ENCODE data around the gene FOXL2NB. TPM values are rescaled to one million over a fixed set of nuclear protein-coding genes. Genes with fewer than 3 reads are reported as not detected.

FOXL2NB gene
- total RNA-seq, 2 experiments from 2014 or later: not detected

GRCh38 chr3:138949445-138950005 lies 2.5 kb downstream of the FOXL2NB start:
- Histone ChIP-seq H4K20me1 (ENCODE audit: insufficient read depth, low read length) (no peaks in the 10 kb centered on the region), H3K36me3 (ENCODE audit: insufficient read depth, low read length) (no peaks in the 10 kb centered on the region), H3K9me2 (ENCODE audit: insufficient read depth, low read length) (no peaks in the 10 kb centered on the region), H3K4me3 (ENCODE audit: low read depth, low read length, poor library complexity, severe bottlenecking) (no peak overlapping the region), H3K79me2 (ENCODE audit: insufficient read depth, low read depth, low read length) (no peaks in the 10 kb centered on the region), H3K9me3 (ENCODE audit: low read length) (no peaks in the 10 kb centered on the region), H3K27ac (ENCODE audit: low read depth, low read length, poor library complexity, severe bottlenecking) (no peak overlapping the region), H3K4me1 (ENCODE audit: insufficient read depth, low read length, poor library complexity, severe bottlenecking) (no peaks in the 10 kb centered on the region), H3K4me2 (ENCODE audit: low read length) (no peak overlapping the region), H2AFZ (ENCODE audit: low read length) (no peak overlapping the region)
- BruUV-seq (replicated peaks): no TSS peak
- TF ChIP-seq EZH2phosphoT487 (IDR thresholded peaks at IDR 0.05; ENCODE audit: borderline replicate concordance, low read depth, low read length): no peak
- TF ChIP-seq CTCF (conservative IDR thresholded peaks at IDR 0.05; ENCODE audit: low read length): no peak
- intact Hi-C loops (cut with micrococcal nuclease; ENCODE audit: unreplicated experiment): no loop called here
- DNase-seq (ENCODE audit: low spot score): no peak
- CTCF ChIA-PET (ENCODE audit: unreplicated experiment): no interaction called here
- POLR2A ChIA-PET: no interaction called here

- TF ChIP-seq EZH2phosphoT487 (IDR thresholded peaks at IDR 0.05; ENCODE audit: borderline replicate concordance, low read depth, low read length) (no peak), CTCF (conservative IDR thresholded peaks at IDR 0.05; ENCODE audit: low read length) (no peak)
- H3K9me3 ChIP-seq (ENCODE audit: low read length): no peaks in the 10 kb centered on the region
- no peaks in the 10 kb centered on the region for H3K4me1 ChIP-seq (ENCODE audit: insufficient read depth, low read length, poor library complexity, severe bottlenecking)
- H2AFZ ChIP-seq (ENCODE audit: low read length): no peak overlapping the region
- no peaks in the 10 kb centered on the region for H3K36me3 ChIP-seq (ENCODE audit: insufficient read depth, low read length)
- H3K27ac ChIP-seq (ENCODE audit: low read depth, low read length, poor library complexity, severe bottlenecking): no peak overlapping the region
- no peak overlapping the region for H3K4me2 ChIP-seq (ENCODE audit: low read length)
- ChIA-PET POLR2A (no interaction called here), CTCF (ENCODE audit: unreplicated experiment) (no interaction called here)
- H3K4me3 ChIP-seq (ENCODE audit: low read depth, low read length, poor library complexity, severe bottlenecking): no peak overlapping the region
- intact Hi-C loops (cut with micrococcal nuclease; ENCODE audit: unreplicated experiment): no loop called here
- BruUV-seq (replicated peaks): no TSS peak
- no peak for DNase-seq (ENCODE audit: low spot score)
- H4K20me1 ChIP-seq (ENCODE audit: insufficient read depth, low read length): no peaks in the 10 kb centered on the region
- no peaks in the 10 kb centered on the region for H3K9me2 ChIP-seq (ENCODE audit: insufficient read depth, low read length)
- no peaks in the 10 kb centered on the region for H3K79me2 ChIP-seq (ENCODE audit: insufficient read depth, low read depth, low read length)
These were observed 3.1 kb downstream of the FOXL2NB start for GRCh38 chr3:138950006-138950644.

GRCh38 chr3:138950701-138951100 lies 3.7 kb downstream of the FOXL2NB start:
- H3K27ac ChIP-seq (ENCODE audit: low read depth, low read length, poor library complexity, severe bottlenecking): no peak overlapping the region
- no peak overlapping the region for H3K4me2 ChIP-seq (ENCODE audit: low read length)
- TF ChIP-seq EZH2phosphoT487 (IDR thresholded peaks at IDR 0.05; ENCODE audit: borderline replicate concordance, low read depth, low read length): no peak
- TF ChIP-seq CTCF (conservative IDR thresholded peaks at IDR 0.05; ENCODE audit: low read length): no peak
- no peak overlapping the region for H2AFZ ChIP-seq (ENCODE audit: low read length)
- CTCF ChIA-PET (ENCODE audit: unreplicated experiment): no interaction called here
- no peaks in the 10 kb centered on the region for H4K20me1 ChIP-seq (ENCODE audit: insufficient read depth, low read length)
- intact Hi-C loops (cut with micrococcal nuclease; ENCODE audit: unreplicated experiment): no loop called here
- H3K36me3 ChIP-seq (ENCODE audit: insufficient read depth, low read length): no peaks in the 10 kb centered on the region
- no peak overlapping the region for H3K4me3 ChIP-seq (ENCODE audit: low read depth, low read length, poor library complexity, severe bottlenecking)
- BruUV-seq (replicated peaks): no TSS peak
- no peaks in the 10 kb centered on the region for H3K9me3 ChIP-seq (ENCODE audit: low read length)
- POLR2A ChIA-PET: no interaction called here
- no peaks in the 10 kb centered on the region for H3K79me2 ChIP-seq (ENCODE audit: insufficient read depth, low read depth, low read length)
- DNase-seq (ENCODE audit: low spot score): no peak
- no peaks in the 10 kb centered on the region for H3K4me1 ChIP-seq (ENCODE audit: insufficient read depth, low read length, poor library complexity, severe bottlenecking)
- no peaks in the 10 kb centered on the region for H3K9me2 ChIP-seq (ENCODE audit: insufficient read depth, low read length)

Measured in OCI-LY7 (cell line).